Nephron progenitor cell (in vitro differentiated cells): ENCODE results near the gene ZNF451.

ENCODE experiments used
- DNase-seq: peaks from one replicate; pipeline ENCODE4 v3.0.0; 2021
- H3K27ac Mint-ChIP-seq: 2 replicates; pipeline ENCODE4 v1.8.0; 2021; ENCODE audit warnings: mild to moderate bottlenecking, moderate library complexity, mixed read lengths
- H3K27me3 Mint-ChIP-seq: 2 replicates; pipeline ENCODE4 v1.8.0; 2021; ENCODE audit warnings: mild to moderate bottlenecking, low read depth, mixed read lengths; ENCODE audit not compliant: poor library complexity
- H3K36me3 Mint-ChIP-seq: 2 replicates; pipeline ENCODE4 v1.8.0; 2021; ENCODE audit warnings: low read depth, mixed read lengths
- H3K4me1 Mint-ChIP-seq: 2 replicates; pipeline ENCODE4 v1.8.0; 2021; ENCODE audit warnings: mixed read lengths
- H3K4me3 Mint-ChIP-seq: 2 replicates; pipeline ENCODE4 v1.8.0; 2021; ENCODE audit warnings: mild to moderate bottlenecking, moderate library complexity, mixed read lengths
- H3K9me3 Mint-ChIP-seq: 2 replicates; pipeline ENCODE4 v1.8.0; 2021; ENCODE audit warnings: mild to moderate bottlenecking, moderate library complexity, mixed read lengths
- CTCF ChIP-seq: fragments of 200-600 bp; sonication (generic); IDR thresholded peaks from 2 replicates; pipeline ENCODE4 v1.5.0; 2021; ENCODE audit warnings: antibody characterized with exemption

Gene ZNF451

GRCh38 chr6:57147955-57148858 lies 58.2 kb downstream of the ZNF451 start:
- Mint-ChIP-seq H3K27me3 (no peaks in the 10 kb centered on the region), H3K9me3 (no peaks in the 10 kb centered on the region), H3K4me3 (no peak overlapping the region), H3K36me3 (peaks cover 86% of the 10 kb centered on the region), H3K27ac (no peak overlapping the region), H3K4me1 (peaks cover 9% of the 10 kb centered on the region)
- TF ChIP-seq CTCF, result no peak
- DNase-seq, result no peak

GRCh38 chr6:57158658-57159057 lies 68.7 kb downstream of the ZNF451 start:
- no peaks in the 10 kb centered on the region for H3K4me1 Mint-ChIP-seq
- H3K36me3 Mint-ChIP-seq, result peaks cover 47% of the 10 kb centered on the region
- no peak overlapping the region for H3K4me3 Mint-ChIP-seq

GRCh38 chr6:57159127-57159526 lies 69.1 kb downstream of the ZNF451 start:
- H3K36me3 Mint-ChIP-seq, result peaks cover 47% of the 10 kb centered on the region
- H3K9me3 Mint-ChIP-seq, result peaks cover 11% of the 10 kb centered on the region
- no peak for DNase-seq
- no peak for TF ChIP-seq CTCF
- peaks cover 3% of the 10 kb centered on the region for H3K27me3 Mint-ChIP-seq
- no peaks in the 10 kb centered on the region for H3K4me1 Mint-ChIP-seq
- no peak overlapping the region for H3K4me3 Mint-ChIP-seq
- H3K27ac Mint-ChIP-seq, result no peak overlapping the region

More at GRCh38 chr6:57158658-57159057, 68.7 kb downstream of the ZNF451 start:
- Mint-ChIP-seq H3K9me3 (peaks cover 6% of the 10 kb centered on the region), H3K27ac (no peak overlapping the region), H3K27me3 (peaks cover 3% of the 10 kb centered on the region)
- no peak for TF ChIP-seq CTCF
- DNase-seq, result no peak

- Mint-ChIP-seq H3K27me3 (peaks cover 3% of the 10 kb centered on the region), H3K4me3 (no peak overlapping the region), H3K9me3 (peaks cover 29% of the 10 kb centered on the region), H3K4me1 (no peaks in the 10 kb centered on the region), H3K27ac (no peak overlapping the region), H3K36me3 (peaks cover 62% of the 10 kb centered on the region)
- no peak for TF ChIP-seq CTCF
- no peak for DNase-seq
Measured at GRCh38 chr6:57162028-57162427, 72.0 kb downstream of the ZNF451 start.

GRCh38 chr6:57162516-57162915 lies 72.5 kb downstream of the ZNF451 start:
- DNase-seq, result no peak
- Mint-ChIP-seq H3K9me3 (peaks cover 29% of the 10 kb centered on the region), H3K4me3 (no peak overlapping the region), H3K36me3 (peaks cover 67% of the 10 kb centered on the region), H3K27ac (no peak overlapping the region), H3K27me3 (peaks cover 3% of the 10 kb centered on the region), H3K4me1 (no peaks in the 10 kb centered on the region)
- TF ChIP-seq CTCF, result no peak

GRCh38 chr6:57163956-57164355 lies 74.0 kb downstream of the ZNF451 start:
- peaks cover 3% of the 10 kb centered on the region for H3K27me3 Mint-ChIP-seq
- TF ChIP-seq CTCF, result no peak
- H3K9me3 Mint-ChIP-seq, result peaks cover 29% of the 10 kb centered on the region
- peaks cover 72% of the 10 kb centered on the region for H3K36me3 Mint-ChIP-seq
- DNase-seq, result no peak
- no peaks in the 10 kb centered on the region for H3K4me1 Mint-ChIP-seq
- no peak overlapping the region for H3K27ac Mint-ChIP-seq
- H3K4me3 Mint-ChIP-seq, result no peak overlapping the region
